Astrocyte of the hippocampus (primary cell): ENCODE results near the gene HOXA10.

Experiments used
- DNase-seq: peaks from one replicate; pipeline ENCODE4 v3.0.0; 2011; ENCODE audit warnings: low read depth, low spot score

Gene HOXA10

GRCh38 chr7:27191161-27191731 lies 17.1 kb upstream of the HOXA10 start:
- DNase-seq: no peak

- no peak for DNase-seq
Observed at GRCh38 chr7:27189997-27190748, 16.1 kb upstream of the HOXA10 start.

- DNase-seq: no peak
Observed at GRCh38 chr7:27189295-27189996, 15.3 kb upstream of the HOXA10 start.

- DNase-seq: no peak
Observed at GRCh38 chr7:27188386-27189294, 14.5 kb upstream of the HOXA10 start.

- no peak for DNase-seq
Observed at GRCh38 chr7:27187475-27188385, 13.6 kb upstream of the HOXA10 start.

GRCh38 chr7:27186668-27187474 lies 12.8 kb upstream of the HOXA10 start:
- no peak for DNase-seq

- no peak for DNase-seq
Observed at GRCh38 chr7:27185854-27186667, 11.9 kb upstream of the HOXA10 start.

- no peak for DNase-seq
Observed at GRCh38 chr7:27185013-27185853, 11.1 kb upstream of the HOXA10 start, which contains the start of gene HOXA11. TSS of gene HOXA11 (minus strand) at chr7:27185232. CDS start at chr7:27185144, 88 bp downstream.

GRCh38 chr7:27184337-27185012 lies 10.4 kb upstream of the HOXA10 start:
- peak; percentile 45 for DNase-seq

- DNase-seq: no peak
Observed at GRCh38 chr7:27183682-27184336, 9.7 kb upstream of the HOXA10 start.

GRCh38 chr7:27182861-27183681 lies 9.0 kb upstream of the HOXA10 start:
- no peak for DNase-seq

- DNase-seq: no peak
Observed at GRCh38 chr7:27182285-27182841, 8.2 kb upstream of the HOXA10 start.

GRCh38 chr7:27181795-27182275 lies 7.7 kb upstream of the HOXA10 start:
- DNase-seq: no peak

- DNase-seq: no peak
Observed at GRCh38 chr7:27180431-27181420, 6.6 kb upstream of the HOXA10 start.
